Cardiac muscle cell (in vitro differentiated cells and primary cell): ENCODE data around the gene PCAT6. TPM values are rescaled to one million over a fixed set of nuclear protein-coding genes. Genes with fewer than 3 reads are reported as not detected.
A peak's percentile ranks its signal among the peaks of the same experiment; 100 is the strongest.

Experiments used
- DNase-seq, 2 donors: peaks; one replicate each; pipeline versions ENCODE4 v3.0.0 to v3.0.0-alpha.2; 2010 to 2017; ENCODE audit warnings: low read depth in 1 of 2, low spot score in 1 of 2
- H3K27ac ChIP-seq: fragments of 200-600 bp; sonication (generic); 2 replicates; pipeline ENCODE4 v1.5.1; 2016
- H3K27me3 ChIP-seq: fragments of 200-600 bp; sonication (generic); 2 replicates; pipeline ENCODE4 v1.6.0; 2016; ENCODE audit warnings: control low read depth
- H3K36me3 ChIP-seq: fragments of 200-600 bp; sonication (generic); 2 replicates; pipeline ENCODE4 v1.5.1; 2016; ENCODE audit warnings: control low read depth
- H3K4me1 ChIP-seq: fragments of 200-600 bp; sonication (generic); 2 replicates; pipeline ENCODE4 v1.8.1; 2017; ENCODE audit warnings: low read depth, mild to moderate bottlenecking, mixed run types
- H3K4me3 ChIP-seq: fragments of 200-600 bp; sonication (generic); 2 replicates; pipeline ENCODE4 v1.5.1; 2016; ENCODE audit warnings: mild to moderate bottlenecking
- H3K9me3 ChIP-seq: fragments of 200-600 bp; sonication (generic); 2 replicates; pipeline ENCODE4 v1.5.1; 2017; ENCODE audit warnings: low read depth, mild to moderate bottlenecking, control low read depth
- CTCF ChIP-seq: IDR thresholded peaks from 2 replicates; pipeline ENCODE4 v1.5.1; 2012; ENCODE audit warnings: low read depth, mild to moderate bottlenecking, low read length
- polyA plus RNA-seq: library from polyadenylated mRNA; unstranded; fragments of >200 nt; fragmentation: Nextera tagmentation; extraction: Ambion mirVana; gene quantifications from 2 replicates; pipeline ENCODE4 v1.2.1, GENCODE V29; 2016
- total RNA-seq: library from RNA; depleted of rRNA; stranded (reverse); fragments of >200 nt; gene quantifications from 2 replicates; pipeline ENCODE4 v1.2.3, GENCODE V29; 2016

Gene PCAT6
- total and polyA plus RNA-seq, 2 experiments from 2014 or later: 19.8 to 67.4 TPM

GRCh38 chr1:202843081-202843480, 32.3 kb downstream of the PCAT6 start:
- no peaks in the 10 kb centered on the region for H3K27me3 ChIP-seq
- H3K4me3 ChIP-seq: no peak overlapping the region
- H3K9me3 ChIP-seq: no peaks in the 10 kb centered on the region
- no peak for TF ChIP-seq CTCF
- H3K36me3 ChIP-seq: no peaks in the 10 kb centered on the region
- DNase-seq: no peak
- no peak overlapping the region for H3K27ac ChIP-seq
- H3K4me1 ChIP-seq: no peaks in the 10 kb centered on the region

GRCh38 chr1:202844259-202844658, 33.5 kb downstream of the PCAT6 start:
- H3K4me3 ChIP-seq: no peak overlapping the region
- H3K4me1 ChIP-seq: no peaks in the 10 kb centered on the region
- H3K27me3 ChIP-seq: no peaks in the 10 kb centered on the region
- no peaks in the 10 kb centered on the region for H3K9me3 ChIP-seq
- no peaks in the 10 kb centered on the region for H3K36me3 ChIP-seq
- TF ChIP-seq CTCF: no peak
- no peak overlapping the region for H3K27ac ChIP-seq
- DNase-seq: no peak

DNA sequence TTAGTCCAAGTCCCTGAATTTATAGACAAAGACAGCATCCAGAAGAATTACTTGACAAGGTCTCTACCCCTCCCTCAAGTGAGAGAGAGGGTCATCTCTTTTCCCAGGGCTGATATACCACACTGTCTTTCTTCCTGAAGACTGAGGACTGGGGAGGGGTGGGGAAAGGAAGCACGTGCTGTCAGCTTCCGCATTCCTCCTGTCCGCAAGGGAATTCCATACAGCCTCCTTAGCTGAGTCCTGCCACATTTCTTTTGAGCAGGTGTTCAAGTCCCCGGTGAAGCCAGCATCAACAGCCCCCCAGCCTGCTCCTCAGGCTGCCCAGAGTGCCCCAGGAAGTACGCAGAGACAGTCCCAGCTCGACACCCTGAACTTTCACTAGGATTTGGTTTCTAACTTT, 34.2 kb downstream of the PCAT6 start:
- Histone ChIP-seq H3K36me3 (no peaks in the 10 kb centered on the region), H3K4me1 (no peaks in the 10 kb centered on the region), H3K9me3 (no peaks in the 10 kb centered on the region), H3K27ac (no peak overlapping the region), H3K27me3 (no peaks in the 10 kb centered on the region), H3K4me3 (no peak overlapping the region)
- DNase-seq: peak in 1 of 2 donors; percentile 42
- no peak for TF ChIP-seq CTCF

GRCh38 chr1:202848191-202848542, 37.4 kb downstream of the PCAT6 start:
- H3K27me3 ChIP-seq: no peaks in the 10 kb centered on the region
- no peaks in the 10 kb centered on the region for H3K9me3 ChIP-seq
- H3K36me3 ChIP-seq: no peaks in the 10 kb centered on the region
- no peaks in the 10 kb centered on the region for H3K4me1 ChIP-seq
- TF ChIP-seq CTCF: no peak
- DNase-seq: no peak
- no peak overlapping the region for H3K4me3 ChIP-seq
- no peak overlapping the region for H3K27ac ChIP-seq

- no peak for TF ChIP-seq CTCF
- no peaks in the 10 kb centered on the region for H3K27me3 ChIP-seq
- H3K36me3 ChIP-seq: no peaks in the 10 kb centered on the region
- no peak overlapping the region for H3K27ac ChIP-seq
- H3K9me3 ChIP-seq: no peaks in the 10 kb centered on the region
- H3K4me3 ChIP-seq: no peak overlapping the region
- no peak for DNase-seq
- H3K4me1 ChIP-seq: no peaks in the 10 kb centered on the region
These were observed 40.0 kb downstream of the PCAT6 start for GRCh38 chr1:202850593-202851362.
